Neural cell (in vitro differentiated cells): Measurements from ENCODE around the gene PM20D2.

ENCODE experiments used
- CTCF ChIP-seq: fragments of 450-650 bp; IDR thresholded peaks from 2 replicates; pipeline ENCODE4 v1.5.1; 2014; ENCODE audit warnings: antibody characterized with exemption, mild to moderate bottlenecking, moderate library complexity; ENCODE audit not compliant: poor library complexity, severe bottlenecking
- EP300 ChIP-seq: fragments of 450-650 bp; conservative IDR thresholded peaks from 2 replicates; pipeline ENCODE4 v1.6.1; 2014; ENCODE audit warnings: antibody characterized with exemption, mild to moderate bottlenecking, moderate library complexity; ENCODE audit not compliant: poor library complexity, severe bottlenecking
- EZH2 ChIP-seq: fragments of 200-600, 300-800 bp; shearing (Covaris generic), sonication (generic); IDR thresholded peaks from 2 replicates; pipeline ENCODE4 v1.6.1; 2014; ENCODE audit warnings: antibody characterized with exemption, low read length, borderline replicate concordance, mild to moderate bottlenecking; ENCODE audit not compliant: insufficient read depth, poor library complexity, severe bottlenecking
- POLR2AphosphoS5 ChIP-seq: IDR thresholded peaks from 2 replicates; pipeline ENCODE4 v1.6.1; 2012
- RAD21 ChIP-seq: fragments of 450-650 bp; conservative IDR thresholded peaks from 2 replicates; pipeline ENCODE4 v1.6.1; 2014; ENCODE audit warnings: antibody characterized with exemption, mild to moderate bottlenecking, moderate library complexity
- REST ChIP-seq: IDR thresholded peaks from 2 replicates; pipeline ENCODE4 v1.6.1; 2012; ENCODE audit warnings: borderline replicate concordance
- SMC3 ChIP-seq: fragments of 450-650 bp; conservative IDR thresholded peaks from 2 replicates; pipeline ENCODE4 v1.6.1; 2014; ENCODE audit warnings: antibody characterized with exemption, mild to moderate bottlenecking, moderate library complexity; ENCODE audit not compliant: poor library complexity
- TAF1 ChIP-seq: IDR thresholded peaks from 2 replicates; pipeline ENCODE4 v1.6.1; 2012; ENCODE audit warnings: low read depth

GRCh38 chr6:89120371-89120770 is 25.5 kb upstream of the PM20D2 start:
- TF ChIP-seq CTCF: no peak
- no peak for TF ChIP-seq RAD21
- no peak for TF ChIP-seq POLR2AphosphoS5
- TF ChIP-seq EP300: no peak
- no peak for TF ChIP-seq EZH2
- TF ChIP-seq REST: no peak
- no peak for TF ChIP-seq TAF1
- no peak for TF ChIP-seq SMC3
